Peyer's patch (tissue), 4 donors: ENCODE measurements around the gene SPRR3. TPM values are rescaled to one million over a fixed set of nuclear protein-coding genes. Genes with fewer than 3 reads are reported as not detected.

Experiments used
- DNase-seq, 3 donors: peaks; one replicate each; pipeline ENCODE4 v3.0.0-alpha.2; 2017 to 2019
- H3K27ac ChIP-seq, 4 donors: fragments of 200-600 bp; sonication (generic); one replicate each; pipeline ENCODE4 v1.5.1; 2016 to 2019
- H3K27me3 ChIP-seq, 2 donors: fragments of 200-600 bp; sonication (generic); one replicate each; pipeline ENCODE4 v1.5.1; 2019
- H3K36me3 ChIP-seq, 3 donors: fragments of 200-600 bp; sonication (generic); one replicate each; pipeline ENCODE4 v1.5.1; 2016 to 2019
- H3K4me1 ChIP-seq, 4 donors: fragments of 200-600 bp; sonication (generic); one replicate each; pipeline ENCODE4 v1.5.1; 2016 to 2019
- H3K4me3 ChIP-seq, 4 donors: fragments of 200-600 bp; sonication (generic); 1 replicate in 3 of 4; 2 replicates in 1 of 4; pipeline ENCODE4 v1.5.1; 2016 to 2019; ENCODE audit warnings: mild to moderate bottlenecking in 1 of 4
- H3K9me3 ChIP-seq, 4 donors: fragments of 200-600 bp; sonication (generic); one replicate each; pipeline ENCODE4 v1.5.1; 2016 to 2019; ENCODE audit warnings: mild to moderate bottlenecking in 1 of 4
- POLR2A ChIP-seq, 2 donors: fragments of 450-650 bp; IDR thresholded peaks; one replicate each; pipeline ENCODE4 v1.5.1; 2017; ENCODE audit warnings: antibody characterized with exemption in 2 of 2, mild to moderate bottlenecking in 2 of 2, moderate library complexity in 2 of 2
- total RNA-seq, 4 donors: library from RNA; depleted of rRNA; stranded (reverse); fragments of >200 nt; gene quantifications; one replicate each; pipeline ENCODE4 v1.1.0, GENCODE V29; 2016
- TF ChIP-seq, protein P1 (sequence below), 6 experiments: fragments of 450-650 bp in 4 of 6; fragments of 200-600 bp in 2 of 6; sonication (generic) in 1 of 6; IDR thresholded peaks; one replicate each; pipeline ENCODE4 v1.5.1; 2017 to 2019; ENCODE audit warnings: antibody characterized with exemption in 6 of 6, mild to moderate bottlenecking in 3 of 6, moderate library complexity in 1 of 6

SPRR3 gene, protein sequence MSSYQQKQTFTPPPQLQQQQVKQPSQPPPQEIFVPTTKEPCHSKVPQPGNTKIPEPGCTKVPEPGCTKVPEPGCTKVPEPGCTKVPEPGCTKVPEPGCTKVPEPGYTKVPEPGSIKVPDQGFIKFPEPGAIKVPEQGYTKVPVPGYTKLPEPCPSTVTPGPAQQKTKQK
- 1 to 10 TPM in 1 of 4 donors, not detected in 3; 4.4 TPM for total RNA-seq

DNA sequence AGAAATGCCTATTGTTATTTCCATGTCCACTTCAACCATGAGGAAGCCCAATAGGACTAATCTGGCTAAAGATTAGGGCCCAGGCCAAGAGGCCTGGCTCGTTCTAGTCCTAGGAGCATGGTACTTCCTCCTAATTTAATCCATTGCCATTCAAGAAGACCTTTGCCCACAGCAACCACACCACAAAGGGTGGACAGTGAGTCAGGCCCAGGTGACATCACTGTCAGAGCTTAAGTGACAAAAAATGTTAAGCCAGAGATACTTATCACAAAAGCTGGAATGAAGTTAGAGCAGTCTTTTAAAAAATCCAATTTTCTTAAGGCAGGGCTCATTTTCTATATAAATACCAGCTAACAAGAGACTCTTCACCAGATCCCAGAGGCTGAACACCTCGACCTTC lies at the start of gene SPRR3:
SPRR3 (plus strand) TSS at position 368 of the 400 bp plus-strand sequence. CDS start 1,272 bp downstream, outside the sequence.
- TF ChIP-seq, protein P1, sequence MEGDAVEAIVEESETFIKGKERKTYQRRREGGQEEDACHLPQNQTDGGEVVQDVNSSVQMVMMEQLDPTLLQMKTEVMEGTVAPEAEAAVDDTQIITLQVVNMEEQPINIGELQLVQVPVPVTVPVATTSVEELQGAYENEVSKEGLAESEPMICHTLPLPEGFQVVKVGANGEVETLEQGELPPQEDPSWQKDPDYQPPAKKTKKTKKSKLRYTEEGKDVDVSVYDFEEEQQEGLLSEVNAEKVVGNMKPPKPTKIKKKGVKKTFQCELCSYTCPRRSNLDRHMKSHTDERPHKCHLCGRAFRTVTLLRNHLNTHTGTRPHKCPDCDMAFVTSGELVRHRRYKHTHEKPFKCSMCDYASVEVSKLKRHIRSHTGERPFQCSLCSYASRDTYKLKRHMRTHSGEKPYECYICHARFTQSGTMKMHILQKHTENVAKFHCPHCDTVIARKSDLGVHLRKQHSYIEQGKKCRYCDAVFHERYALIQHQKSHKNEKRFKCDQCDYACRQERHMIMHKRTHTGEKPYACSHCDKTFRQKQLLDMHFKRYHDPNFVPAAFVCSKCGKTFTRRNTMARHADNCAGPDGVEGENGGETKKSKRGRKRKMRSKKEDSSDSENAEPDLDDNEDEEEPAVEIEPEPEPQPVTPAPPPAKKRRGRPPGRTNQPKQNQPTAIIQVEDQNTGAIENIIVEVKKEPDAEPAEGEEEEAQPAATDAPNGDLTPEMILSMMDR (IDR thresholded peaks at IDR 0.05): no peak
- TF ChIP-seq POLR2A (IDR thresholded peaks at IDR 0.05): no peak
- Histone ChIP-seq H3K27me3 (no peaks in the 10 kb centered on the region), H3K36me3 (no peaks in the 10 kb centered on the region), H3K4me1 (no peaks in the 10 kb centered on the region), H3K9me3 (no peaks in the 10 kb centered on the region), H3K4me3 (no peak within 1 kb of the TSS), H3K27ac (no peak within 1 kb of the TSS)
- DNase-seq: no peak

DNA sequence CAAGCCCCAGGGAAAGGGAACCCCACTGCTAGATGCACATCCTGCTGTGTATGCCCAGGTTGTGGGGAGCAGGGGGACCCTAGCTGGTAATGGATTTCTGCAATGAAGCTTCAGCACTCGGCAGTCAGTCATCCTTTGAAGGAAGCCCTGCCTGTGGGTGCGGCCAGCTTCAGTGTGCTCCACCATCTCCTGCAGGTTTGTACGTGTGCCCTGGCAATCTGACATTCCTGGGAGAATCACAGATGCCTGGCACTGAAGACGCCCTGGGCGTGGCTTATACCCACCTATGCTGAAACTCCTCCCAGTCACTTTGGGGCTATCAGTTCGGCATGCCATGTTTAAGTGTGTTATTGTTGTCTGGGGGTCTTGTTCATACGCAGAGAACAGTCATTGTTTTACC lies 47.8 kb upstream of the SPRR3 start:
- TF ChIP-seq, protein P1 (IDR thresholded peaks at IDR 0.05): no peak
- TF ChIP-seq POLR2A (IDR thresholded peaks at IDR 0.05): no peak
- H3K27me3 ChIP-seq: no peaks in the 10 kb centered on the region
- no peaks in the 10 kb centered on the region for H3K36me3 ChIP-seq
- H3K4me1 ChIP-seq: no peaks in the 10 kb centered on the region
- H3K4me3 ChIP-seq: no peak overlapping the region
- H3K9me3 ChIP-seq: no peaks in the 10 kb centered on the region
- no peak for DNase-seq
- H3K27ac ChIP-seq: no peak overlapping the region

DNA sequence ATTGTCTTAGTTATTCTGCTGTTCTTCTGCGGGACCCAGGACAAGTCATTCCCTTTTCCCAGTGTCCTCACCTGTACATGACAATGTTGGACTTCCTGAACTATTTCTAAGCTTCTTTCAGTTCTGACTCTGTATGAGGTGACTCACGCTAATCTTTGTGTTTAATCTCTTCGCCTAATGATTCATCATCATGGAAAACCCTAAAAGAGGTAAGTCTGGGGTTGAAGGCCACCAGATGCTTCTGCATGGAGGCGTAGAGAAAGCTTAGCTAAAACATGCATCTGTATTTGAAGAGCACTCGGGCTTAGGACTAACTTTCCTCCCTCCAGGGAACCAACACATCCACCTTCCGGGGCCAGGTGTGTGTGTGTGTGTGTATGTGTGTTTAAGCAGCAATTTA lies 47.1 kb upstream of the SPRR3 start:
- no peaks in the 10 kb centered on the region for H3K4me1 ChIP-seq
- no peak overlapping the region for H3K27ac ChIP-seq
- DNase-seq: no peak
- no peak for TF ChIP-seq POLR2A (IDR thresholded peaks at IDR 0.05)
- TF ChIP-seq, protein P1 (IDR thresholded peaks at IDR 0.05): no peak
- no peaks in the 10 kb centered on the region for H3K9me3 ChIP-seq
- H3K4me3 ChIP-seq: no peak overlapping the region
- H3K36me3 ChIP-seq: no peaks in the 10 kb centered on the region
- H3K27me3 ChIP-seq: no peaks in the 10 kb centered on the region

DNA sequence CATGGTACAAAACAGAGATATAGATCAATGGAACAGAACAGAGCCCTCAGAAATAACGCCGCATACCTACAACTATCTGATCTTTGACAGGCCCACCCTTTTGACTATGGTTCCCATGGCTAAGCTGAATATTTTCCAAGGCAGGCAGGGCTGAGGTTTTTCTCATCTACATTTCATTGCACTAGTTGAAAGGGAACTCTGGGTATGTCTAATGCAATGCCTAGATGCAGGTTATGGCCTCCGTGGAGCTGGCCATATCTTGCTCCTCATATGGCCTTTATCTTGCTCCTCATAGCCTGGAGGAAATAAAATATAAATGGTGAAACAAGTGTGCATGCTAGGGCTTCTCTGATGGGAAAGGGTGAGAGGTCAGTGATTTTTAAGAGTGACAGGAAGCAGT lies 44.0 kb upstream of the SPRR3 start:
- Histone ChIP-seq H3K27ac (no peak overlapping the region), H3K4me1 (no peaks in the 10 kb centered on the region), H3K4me3 (no peak overlapping the region), H3K9me3 (no peaks in the 10 kb centered on the region), H3K36me3 (no peaks in the 10 kb centered on the region), H3K27me3 (no peaks in the 10 kb centered on the region)
- no peak for DNase-seq
- TF ChIP-seq, protein P1 (IDR thresholded peaks at IDR 0.05): no peak
- TF ChIP-seq POLR2A (IDR thresholded peaks at IDR 0.05): no peak

DNA sequence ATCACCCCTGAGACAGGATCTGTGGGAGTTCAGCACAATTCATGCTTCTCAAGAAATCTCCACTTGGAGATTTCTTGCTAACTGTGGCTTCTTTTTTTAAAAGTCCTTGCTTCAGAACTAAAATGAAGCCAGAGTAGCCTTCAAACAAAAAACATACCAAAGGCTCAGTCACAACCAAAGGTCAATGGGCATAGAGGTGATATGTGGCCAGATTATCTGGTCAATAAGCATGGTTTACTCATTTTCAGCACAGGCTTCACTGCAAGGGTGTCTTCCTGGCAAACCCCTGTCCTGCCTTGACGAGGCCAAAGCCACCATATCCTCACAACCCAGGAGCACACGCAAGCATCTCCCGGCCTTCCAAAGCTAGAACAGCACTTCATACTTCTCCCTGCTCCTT lies 42.3 kb upstream of the SPRR3 start:
- Histone ChIP-seq H3K9me3 (no peaks in the 10 kb centered on the region), H3K36me3 (no peaks in the 10 kb centered on the region), H3K4me1 (no peaks in the 10 kb centered on the region), H3K4me3 (no peak overlapping the region), H3K27me3 (no peaks in the 10 kb centered on the region), H3K27ac (no peak overlapping the region)
- no peak for TF ChIP-seq POLR2A (IDR thresholded peaks at IDR 0.05)
- TF ChIP-seq, protein P1 (IDR thresholded peaks at IDR 0.05): no peak
- no peak for DNase-seq
